K562 (cell line): ENCODE measurements around the gene GMIP.

Experiments
- CBFA2T2 ChIP-seq: fragments of 450-650 bp; conservative IDR thresholded peaks from 2 replicates; pipeline ENCODE4 v1.6.1; 2017; ENCODE audit warnings: mild to moderate bottlenecking
- EZH2 ChIP-seq: IDR thresholded peaks from 2 replicates; pipeline ENCODE4 v1.6.1; 2012; ENCODE audit warnings: low read depth, mild to moderate bottlenecking, inconsistent platforms, low read length, borderline replicate concordance
- NONO ChIP-seq, 2 experiments: fragments of 200-400 bp in 1 of 2; fragments of 450-650 bp in 1 of 2; formaldehyde crosslinking in 1 of 2; IDR thresholded peaks; 2 replicates each; pipeline ENCODE4 v1.6.1; 2017; ENCODE audit warnings: low read depth in 2 of 2, mild to moderate bottlenecking in 2 of 2, moderate library complexity in 2 of 2, low read length in 1 of 2
- POLR2A ChIP-seq: fragments of 450-650 bp; conservative IDR thresholded peaks from 2 replicates; pipeline ENCODE4 v1.6.1; 2016
- SAFB ChIP-seq: fragments of 200-400 bp; formaldehyde crosslinking; IDR thresholded peaks from 2 replicates; pipeline ENCODE4 v1.6.1; 2017; ENCODE audit warnings: low read depth, low read length, borderline replicate concordance
- SIRT6 ChIP-seq: IDR thresholded peaks from one replicate; pipeline ENCODE4 v1.6.1; 2012; ENCODE audit warnings: low read depth, mild to moderate bottlenecking, control low read depth, inconsistent platforms, low read length, moderate library complexity
- U2AF1 ChIP-seq: fragments of 200-400 bp; formaldehyde crosslinking; optimal IDR thresholded peaks from 2 replicates; pipeline ENCODE3; 2017; ENCODE audit warnings: mild to moderate bottlenecking, low read depth, low read length, moderate library complexity
- TF ChIP-seq, protein P1 (sequence below): sonication (generic); formaldehyde crosslinking; IDR thresholded peaks from 2 replicates; pipeline ENCODE4 v1.8.1; 2023; ENCODE audit warnings: mild to moderate bottlenecking, missing genetic modification reagents

DNA sequence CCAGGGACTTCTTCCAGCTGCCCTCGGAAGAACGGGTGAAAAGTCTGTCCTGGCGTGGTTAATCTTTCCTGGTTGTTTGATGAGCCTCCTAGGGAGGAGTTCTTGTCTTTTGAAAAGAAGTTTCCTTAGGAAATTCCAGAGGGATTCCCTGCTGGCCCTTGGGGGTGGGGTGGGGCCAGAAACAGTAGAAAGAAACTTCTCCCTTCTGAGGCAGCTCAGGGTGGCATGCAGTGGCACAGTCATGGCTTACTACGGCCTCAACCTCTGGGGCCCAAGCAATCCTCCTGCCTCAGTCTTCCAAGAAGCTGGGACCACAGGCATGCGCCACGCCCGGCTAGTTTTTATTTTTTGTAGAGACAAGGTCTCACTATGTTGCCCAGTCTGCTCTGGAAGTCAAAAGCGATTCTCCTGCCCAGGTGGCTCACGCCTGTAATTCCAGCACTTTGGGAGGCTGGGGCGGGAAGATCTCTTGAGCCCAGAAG is 26.7 kb upstream of the GMIP start:
- TF ChIP-seq SAFB (no peak), SIRT6 (no peak), CBFA2T2 (no peak), NONO (IDR thresholded peaks at IDR 0.05; ENCODE audit: low read depth in 2 of 2, low read length in 1 of 2) (no peak), U2AF1 (no peak), EZH2 (no peak), POLR2A (no peak)
- TF ChIP-seq, protein P1, sequence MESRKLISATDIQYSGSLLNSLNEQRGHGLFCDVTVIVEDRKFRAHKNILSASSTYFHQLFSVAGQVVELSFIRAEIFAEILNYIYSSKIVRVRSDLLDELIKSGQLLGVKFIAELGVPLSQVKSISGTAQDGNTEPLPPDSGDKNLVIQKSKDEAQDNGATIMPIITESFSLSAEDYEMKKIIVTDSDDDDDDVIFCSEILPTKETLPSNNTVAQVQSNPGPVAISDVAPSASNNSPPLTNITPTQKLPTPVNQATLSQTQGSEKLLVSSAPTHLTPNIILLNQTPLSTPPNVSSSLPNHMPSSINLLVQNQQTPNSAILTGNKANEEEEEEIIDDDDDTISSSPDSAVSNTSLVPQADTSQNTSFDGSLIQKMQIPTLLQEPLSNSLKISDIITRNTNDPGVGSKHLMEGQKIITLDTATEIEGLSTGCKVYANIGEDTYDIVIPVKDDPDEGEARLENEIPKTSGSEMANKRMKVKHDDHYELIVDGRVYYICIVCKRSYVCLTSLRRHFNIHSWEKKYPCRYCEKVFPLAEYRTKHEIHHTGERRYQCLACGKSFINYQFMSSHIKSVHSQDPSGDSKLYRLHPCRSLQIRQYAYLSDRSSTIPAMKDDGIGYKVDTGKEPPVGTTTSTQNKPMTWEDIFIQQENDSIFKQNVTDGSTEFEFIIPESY (CRISPR knock-in tag), result no peak
